ENCODE data around the gene KCNH4. TPM values are rescaled to one million over a fixed set of nuclear protein-coding genes. Genes with fewer than 3 reads are reported as not detected.

The KCNH4 gene
- total RNA-seq, 1 donor from 2014 or later, result not detected

GRCh38 chr17:42179335-42179734 is 1.6 kb downstream of the KCNH4 start:
- no peaks in the 10 kb centered on the region for H3K9me3 ChIP-seq (ENCODE audit: control insufficient read depth in 3 of 3, low read length in 3 of 3)
- H3K9ac ChIP-seq (ENCODE audit: low read depth in 1 of 3, low read length in 3 of 3), result no peak overlapping the region
- H3K27ac ChIP-seq (ENCODE audit: low read depth, low read length), result no peak overlapping the region
- H3K27me3 ChIP-seq (ENCODE audit: control insufficient read depth in 3 of 3, insufficient read depth in 3 of 3, low read length in 3 of 3), result peaks cover 21 to 46% (median 26%) of the 10 kb centered on the region in 3 donors
- H3K36me3 ChIP-seq (ENCODE audit: control insufficient read depth in 3 of 3, insufficient read depth in 3 of 3, low read length in 3 of 3), result no peaks in the 10 kb centered on the region
- peaks cover 7 to 21% (median 10%) of the 10 kb centered on the region in 3 donors for H3K4me1 ChIP-seq (ENCODE audit: control insufficient read depth in 3 of 3, insufficient read depth in 3 of 3, low read length in 3 of 3)
- no peak overlapping the region for H3K4me3 ChIP-seq (ENCODE audit: low read length in 3 of 3)

- no peak overlapping the region for H3K27ac ChIP-seq (ENCODE audit: low read depth, low read length)
- peaks cover 4 to 19% (median 8%) of the 10 kb centered on the region in 3 donors for H3K4me1 ChIP-seq (ENCODE audit: control insufficient read depth in 3 of 3, insufficient read depth in 3 of 3, low read length in 3 of 3)
- H3K36me3 ChIP-seq (ENCODE audit: control insufficient read depth in 3 of 3, insufficient read depth in 3 of 3, low read length in 3 of 3), result no peaks in the 10 kb centered on the region
- H3K4me3 ChIP-seq (ENCODE audit: low read length in 3 of 3), result no peak overlapping the region
- no peaks in the 10 kb centered on the region for H3K9me3 ChIP-seq (ENCODE audit: control insufficient read depth in 3 of 3, low read length in 3 of 3)
- H3K9ac ChIP-seq (ENCODE audit: low read depth in 1 of 3, low read length in 3 of 3), result no peak overlapping the region
- peaks cover 21 to 46% (median 26%) of the 10 kb centered on the region in 3 donors for H3K27me3 ChIP-seq (ENCODE audit: control insufficient read depth in 3 of 3, insufficient read depth in 3 of 3, low read length in 3 of 3)
These were observed 2.1 kb downstream of the KCNH4 start for GRCh38 chr17:42178817-42179216.

- H3K4me3 ChIP-seq (ENCODE audit: low read length in 3 of 3), result no peak overlapping the region
- H3K36me3 ChIP-seq (ENCODE audit: control insufficient read depth in 3 of 3, insufficient read depth in 3 of 3, low read length in 3 of 3), result no peaks in the 10 kb centered on the region
- no peak overlapping the region for H3K9ac ChIP-seq (ENCODE audit: low read depth in 1 of 3, low read length in 3 of 3)
- peaks cover 0 to 15% (median 0%) of the 10 kb centered on the region in 3 donors for H3K4me1 ChIP-seq (ENCODE audit: control insufficient read depth in 3 of 3, insufficient read depth in 3 of 3, low read length in 3 of 3)
- no peaks in the 10 kb centered on the region for H3K9me3 ChIP-seq (ENCODE audit: control insufficient read depth in 3 of 3, low read length in 3 of 3)
- H3K27ac ChIP-seq (ENCODE audit: low read depth, low read length), result no peak overlapping the region
- H3K27me3 ChIP-seq (ENCODE audit: control insufficient read depth in 3 of 3, insufficient read depth in 3 of 3, low read length in 3 of 3), result peaks cover 21 to 41% (median 25%) of the 10 kb centered on the region in 3 donors
These were observed 3.3 kb downstream of the KCNH4 start for GRCh38 chr17:42177684-42178083.

GRCh38 chr17:42174126-42174783 is 6.7 kb downstream of the KCNH4 start:
- Histone ChIP-seq H3K27ac (ENCODE audit: low read depth, low read length) (no peak overlapping the region), H3K36me3 (ENCODE audit: control insufficient read depth in 3 of 3, insufficient read depth in 3 of 3, low read length in 3 of 3) (no peaks in the 10 kb centered on the region), H3K9me3 (ENCODE audit: control insufficient read depth in 3 of 3, low read length in 3 of 3) (no peaks in the 10 kb centered on the region), H3K4me3 (ENCODE audit: low read length in 3 of 3) (no peak overlapping the region), H3K9ac (ENCODE audit: low read depth in 1 of 3, low read length in 3 of 3) (no peak overlapping the region), H3K4me1 (ENCODE audit: control insufficient read depth in 3 of 3, insufficient read depth in 3 of 3, low read length in 3 of 3) (no peaks in the 10 kb centered on the region), H3K27me3 (ENCODE audit: control insufficient read depth in 3 of 3, insufficient read depth in 3 of 3, low read length in 3 of 3) (peaks cover 4 to 15% (median 5%) of the 10 kb centered on the region in 3 donors)

GRCh38 chr17:42171831-42172230 is 9.1 kb downstream of the KCNH4 start:
- Histone ChIP-seq H3K9ac (ENCODE audit: low read depth in 1 of 3, low read length in 3 of 3) (no peak overlapping the region), H3K36me3 (ENCODE audit: control insufficient read depth in 3 of 3, insufficient read depth in 3 of 3, low read length in 3 of 3) (no peaks in the 10 kb centered on the region), H3K9me3 (ENCODE audit: control insufficient read depth in 3 of 3, low read length in 3 of 3) (no peaks in the 10 kb centered on the region), H3K27me3 (ENCODE audit: control insufficient read depth in 3 of 3, insufficient read depth in 3 of 3, low read length in 3 of 3) (peaks cover 0 to 3% (median 2%) of the 10 kb centered on the region in 3 donors), H3K27ac (ENCODE audit: low read depth, low read length) (no peak overlapping the region), H3K4me3 (ENCODE audit: low read length in 3 of 3) (no peak overlapping the region), H3K4me1 (ENCODE audit: control insufficient read depth in 3 of 3, insufficient read depth in 3 of 3, low read length in 3 of 3) (no peaks in the 10 kb centered on the region)

- no peak overlapping the region for H3K27ac ChIP-seq (ENCODE audit: low read depth, low read length)
- no peaks in the 10 kb centered on the region for H3K4me1 ChIP-seq (ENCODE audit: control insufficient read depth in 3 of 3, insufficient read depth in 3 of 3, low read length in 3 of 3)
- no peaks in the 10 kb centered on the region for H3K36me3 ChIP-seq (ENCODE audit: control insufficient read depth in 3 of 3, insufficient read depth in 3 of 3, low read length in 3 of 3)
- H3K9ac ChIP-seq (ENCODE audit: low read depth in 1 of 3, low read length in 3 of 3), result no peak overlapping the region
- no peak overlapping the region for H3K4me3 ChIP-seq (ENCODE audit: low read length in 3 of 3)
- no peaks in the 10 kb centered on the region for H3K9me3 ChIP-seq (ENCODE audit: control insufficient read depth in 3 of 3, low read length in 3 of 3)
- peaks cover 0 to 2% (median 0%) of the 10 kb centered on the region in 3 donors for H3K27me3 ChIP-seq (ENCODE audit: control insufficient read depth in 3 of 3, insufficient read depth in 3 of 3, low read length in 3 of 3)
These were observed 11.6 kb downstream of the KCNH4 start for GRCh38 chr17:42169351-42169750.

GRCh38 chr17:42167807-42168206 is 13.1 kb downstream of the KCNH4 start:
- Histone ChIP-seq H3K27me3 (ENCODE audit: control insufficient read depth in 3 of 3, insufficient read depth in 3 of 3, low read length in 3 of 3) (peaks cover 0 to 2% (median 0%) of the 10 kb centered on the region in 3 donors), H3K27ac (ENCODE audit: low read depth, low read length) (no peak overlapping the region), H3K4me3 (ENCODE audit: low read length in 3 of 3) (no peak overlapping the region), H3K4me1 (ENCODE audit: control insufficient read depth in 3 of 3, insufficient read depth in 3 of 3, low read length in 3 of 3) (no peaks in the 10 kb centered on the region), H3K9me3 (ENCODE audit: control insufficient read depth in 3 of 3, low read length in 3 of 3) (no peaks in the 10 kb centered on the region), H3K9ac (ENCODE audit: low read depth in 1 of 3, low read length in 3 of 3) (no peak overlapping the region), H3K36me3 (ENCODE audit: control insufficient read depth in 3 of 3, insufficient read depth in 3 of 3, low read length in 3 of 3) (no peaks in the 10 kb centered on the region)

- H3K27me3 ChIP-seq (ENCODE audit: control insufficient read depth in 3 of 3, insufficient read depth in 3 of 3, low read length in 3 of 3), result peaks cover 0 to 2% (median 0%) of the 10 kb centered on the region in 3 donors
- H3K4me1 ChIP-seq (ENCODE audit: control insufficient read depth in 3 of 3, insufficient read depth in 3 of 3, low read length in 3 of 3), result no peaks in the 10 kb centered on the region
- H3K4me3 ChIP-seq (ENCODE audit: low read length in 3 of 3), result no peak overlapping the region
- no peak overlapping the region for H3K27ac ChIP-seq (ENCODE audit: low read depth, low read length)
- no peaks in the 10 kb centered on the region for H3K9me3 ChIP-seq (ENCODE audit: control insufficient read depth in 3 of 3, low read length in 3 of 3)
- H3K9ac ChIP-seq (ENCODE audit: low read depth in 1 of 3, low read length in 3 of 3), result no peak overlapping the region
- H3K36me3 ChIP-seq (ENCODE audit: control insufficient read depth in 3 of 3, insufficient read depth in 3 of 3, low read length in 3 of 3), result no peaks in the 10 kb centered on the region
These were observed 14.7 kb downstream of the KCNH4 start for GRCh38 chr17:42166196-42166763.

GRCh38 chr17:42165751-42166150 is 15.2 kb downstream of the KCNH4 start:
- H3K9ac ChIP-seq (ENCODE audit: low read depth in 1 of 3, low read length in 3 of 3), result no peak overlapping the region
- H3K27ac ChIP-seq (ENCODE audit: low read depth, low read length), result no peak overlapping the region
- no peaks in the 10 kb centered on the region for H3K4me1 ChIP-seq (ENCODE audit: control insufficient read depth in 3 of 3, insufficient read depth in 3 of 3, low read length in 3 of 3)
- H3K9me3 ChIP-seq (ENCODE audit: control insufficient read depth in 3 of 3, low read length in 3 of 3), result no peaks in the 10 kb centered on the region
- no peaks in the 10 kb centered on the region for H3K36me3 ChIP-seq (ENCODE audit: control insufficient read depth in 3 of 3, insufficient read depth in 3 of 3, low read length in 3 of 3)
- H3K4me3 ChIP-seq (ENCODE audit: low read length in 3 of 3), result no peak overlapping the region
- peaks cover 0 to 2% (median 0%) of the 10 kb centered on the region in 3 donors for H3K27me3 ChIP-seq (ENCODE audit: control insufficient read depth in 3 of 3, insufficient read depth in 3 of 3, low read length in 3 of 3)

- no peak overlapping the region for H3K9ac ChIP-seq (ENCODE audit: low read depth in 1 of 3, low read length in 3 of 3)
- H3K9me3 ChIP-seq (ENCODE audit: control insufficient read depth in 3 of 3, low read length in 3 of 3), result no peaks in the 10 kb centered on the region
- H3K27ac ChIP-seq (ENCODE audit: low read depth, low read length), result no peak overlapping the region
- no peaks in the 10 kb centered on the region for H3K36me3 ChIP-seq (ENCODE audit: control insufficient read depth in 3 of 3, insufficient read depth in 3 of 3, low read length in 3 of 3)
- H3K4me1 ChIP-seq (ENCODE audit: control insufficient read depth in 3 of 3, insufficient read depth in 3 of 3, low read length in 3 of 3), result no peaks in the 10 kb centered on the region
- H3K4me3 ChIP-seq (ENCODE audit: low read length in 3 of 3), result no peak overlapping the region
- H3K27me3 ChIP-seq (ENCODE audit: control insufficient read depth in 3 of 3, insufficient read depth in 3 of 3, low read length in 3 of 3), result no peaks in the 10 kb centered on the region
These were observed 17.1 kb downstream of the KCNH4 start for GRCh38 chr17:42163696-42164407.

All from skeletal muscle tissue (tissue), 4 donors.